HepG2 (cell line): ENCODE data around the gene ATE1. TPM values are rescaled to one million over a fixed set of nuclear protein-coding genes. Genes with fewer than 3 reads are reported as not detected.

Experiments
- ELF4 ChIP-seq: sonication (generic); formaldehyde crosslinking; IDR thresholded peaks from 2 replicates; pipeline ENCODE4 v1.5.0; 2020; ENCODE audit warnings: missing genetic modification reagents, mild to moderate bottlenecking, moderate library complexity, borderline replicate concordance
- FLYWCH1 ChIP-seq: sonication (generic); formaldehyde crosslinking; IDR thresholded peaks from 2 replicates; pipeline ENCODE4 v1.8.1; 2023; ENCODE audit warnings: mild to moderate bottlenecking, missing genetic modification reagents
- FOXK2 ChIP-seq: fragments of 450-650 bp; IDR thresholded peaks from 2 replicates; pipeline ENCODE4 v1.6.1; 2016
- FOXO4 ChIP-seq: sonication (generic); formaldehyde crosslinking; conservative IDR thresholded peaks from 2 replicates; pipeline ENCODE4 v1.8.1; 2023; ENCODE audit warnings: missing genetic modification reagents
- GABPB1 ChIP-seq: IDR thresholded peaks from 2 replicates; pipeline ENCODE4 v1.6.1; 2016; ENCODE audit warnings: mild to moderate bottlenecking, missing genetic modification reagents, moderate library complexity, missing compliant biosample characterization
- GATAD2A ChIP-seq: IDR thresholded peaks from 2 replicates; pipeline ENCODE4 v1.6.1; 2016
- HCFC1 ChIP-seq: fragments of 150-350 bp; IDR thresholded peaks from 2 replicates; pipeline ENCODE4 v1.6.1; 2014; ENCODE audit warnings: low read depth, low read length
- IRF1 ChIP-seq: sonication (generic); formaldehyde crosslinking; IDR thresholded peaks from 2 replicates; pipeline ENCODE4 v1.4.0; 2020; ENCODE audit warnings: low read depth, mild to moderate bottlenecking, missing genetic modification reagents
- KLF11 ChIP-seq: IDR thresholded peaks from 2 replicates; pipeline ENCODE4 v1.6.1; 2016; ENCODE audit warnings: missing compliant biosample characterization
- NCOA2 ChIP-seq: sonication (generic); formaldehyde crosslinking; IDR thresholded peaks from 2 replicates; pipeline ENCODE4 v1.8.0; 2022; ENCODE audit warnings: inconsistent platforms
- NR2F6 ChIP-seq, 2 experiments: IDR thresholded peaks; 2 replicates each; pipeline ENCODE4 v1.6.1; 2016; ENCODE audit warnings: antibody characterized with exemption in 1 of 2, mild to moderate bottlenecking in 1 of 2
- PBX2 ChIP-seq: IDR thresholded peaks from 2 replicates; pipeline ENCODE4 v1.6.1; 2016; ENCODE audit warnings: control low read depth
- PLRG1 ChIP-seq: fragments of 450-650 bp; conservative IDR thresholded peaks from 2 replicates; pipeline ENCODE4 v1.6.1; 2016
- PPARG ChIP-seq: conservative IDR thresholded peaks from 2 replicates; pipeline ENCODE4 v1.6.1; 2016; ENCODE audit warnings: missing biosample characterization, missing genetic modification reagents
- PRPF4 ChIP-seq: fragments of 200-400 bp; formaldehyde crosslinking; IDR thresholded peaks from 2 replicates; pipeline ENCODE4 v1.6.1; 2016; ENCODE audit warnings: low read length, low read depth; ENCODE audit not compliant: poor library complexity, severe bottlenecking
- SP2 ChIP-seq: sonication (generic); formaldehyde crosslinking; IDR thresholded peaks from 2 replicates; pipeline ENCODE4 v1.5.1; 2020; ENCODE audit warnings: mild to moderate bottlenecking, missing genetic modification reagents
- STAG1 ChIP-seq: sonication (generic); formaldehyde crosslinking; IDR thresholded peaks from 2 replicates; pipeline ENCODE4 v1.4.0; 2020; ENCODE audit warnings: missing genetic modification reagents
- TBL1XR1 ChIP-seq: fragments of 150-350 bp; IDR thresholded peaks from 2 replicates; pipeline ENCODE4 v1.6.1; 2014; ENCODE audit warnings: borderline replicate concordance, low read length; ENCODE audit not compliant: partially characterized antibody
- TCF12 ChIP-seq, 2 experiments: fragments of 450-650 bp in 1 of 2; sonication (generic) in 1 of 2; formaldehyde crosslinking in 1 of 2; IDR thresholded peaks; 2 replicates each; pipeline versions ENCODE4 v1.6.1 to v1.8.0; 2017 to 2022; ENCODE audit warnings: antibody characterized with exemption in 1 of 2, mild to moderate bottlenecking in 1 of 2, missing genetic modification reagents in 1 of 2, moderate library complexity in 1 of 2
- ZNF136 ChIP-seq: sonication (generic); formaldehyde crosslinking; IDR thresholded peaks from 2 replicates; pipeline ENCODE4 v1.8.1; 2022; ENCODE audit warnings: low read depth, mild to moderate bottlenecking, moderate library complexity, missing genetic modification reagents
- ZNF260 ChIP-seq: sonication (generic); formaldehyde crosslinking; IDR thresholded peaks from 2 replicates; pipeline ENCODE4 v1.4.0; 2020; ENCODE audit warnings: missing genetic modification reagents, low read depth, mild to moderate bottlenecking, borderline replicate concordance
- ZNF292 ChIP-seq: sonication (generic); formaldehyde crosslinking; IDR thresholded peaks from 2 replicates; pipeline ENCODE4 v1.8.1; 2022; ENCODE audit warnings: mild to moderate bottlenecking, low read depth, missing genetic modification reagents, borderline replicate concordance
- ZNF354B ChIP-seq: sonication (generic); formaldehyde crosslinking; IDR thresholded peaks from 2 replicates; pipeline ENCODE4 v1.8.0; 2022; ENCODE audit warnings: mild to moderate bottlenecking, missing genetic modification reagents
- ZNF382 ChIP-seq: sonication (generic); formaldehyde crosslinking; IDR thresholded peaks from 2 replicates; pipeline ENCODE4 v1.5.0; 2020; ENCODE audit warnings: missing genetic modification reagents, mild to moderate bottlenecking, borderline replicate concordance
- ZNF44 ChIP-seq: sonication (generic); formaldehyde crosslinking; IDR thresholded peaks from 2 replicates; pipeline ENCODE4 v1.5.1; 2020; ENCODE audit warnings: mild to moderate bottlenecking, missing genetic modification reagents
- ZNF441 ChIP-seq: sonication (generic); formaldehyde crosslinking; IDR thresholded peaks from 2 replicates; pipeline ENCODE4 v1.7.0; 2021; ENCODE audit warnings: missing genetic modification reagents, borderline replicate concordance
- ZSCAN31 ChIP-seq: sonication (generic); formaldehyde crosslinking; IDR thresholded peaks from 2 replicates; pipeline ENCODE4 v1.5.0; 2020; ENCODE audit warnings: low read depth, mild to moderate bottlenecking, missing genetic modification reagents
- polyA plus RNA-seq, 8 experiments: library from polyadenylated mRNA; depleted of rRNA in 3 of 8; stranded (reverse) in 7 of 8; unstranded in 1 of 8; fragments of >200 nt; fragmentation: Illumina TruSeq in 4 of 8; extraction: Trizol in 4 of 8; gene quantifications; 2 replicates each; pipeline versions ENCODE4 v1.2.1 to v1.2.3, GENCODE V29; 2011 to 2016; ENCODE audit warnings: low read depth in 4 of 8, missing spikeins in 1 of 8, mixed read lengths in 1 of 8; ENCODE audit not compliant: insufficient read depth in 1 of 8
- total RNA-seq, 5 experiments: library from RNA; depleted of rRNA; stranded (reverse); fragments of >200 nt; fragmentation: Illumina TruSeq; extraction: Trizol; gene quantifications; 2 replicates each; pipeline ENCODE4 v1.2.3, GENCODE V29; 2016; ENCODE audit warnings: low read depth in 1 of 5

Gene ATE1
- total and polyA plus RNA-seq, 2 of the 13 experiments (the other 11 are each of a cell fraction or from before 2014, with no cell fraction given) = 17.5 to 42.2 TPM

- TF ChIP-seq NCOA2 (CRISPR knock-in tag) (peak; percentile 40), IRF1 (CRISPR knock-in tag) (no peak), ZSCAN31 (CRISPR knock-in tag) (no peak; the same call in 1 of the 2 replicates), GATAD2A (CRISPR knock-in tag) (no peak), GABPB1 (peak; percentile 92), ZNF382 (CRISPR knock-in tag) (no peak), ZNF441 (CRISPR knock-in tag) (peak; percentile 15; the same call in 1 of the 2 replicates), TCF12 (IDR thresholded peaks at IDR 0.05) (no peak), TCF12 (CRISPR knock-in tag; IDR thresholded peaks at IDR 0.05) (no peak), PLRG1 (no peak), PBX2 (CRISPR knock-in tag) (no peak), SP2 (CRISPR knock-in tag) (no peak), PRPF4 (no peak), TBL1XR1 (no peak), ZNF354B (CRISPR knock-in tag) (no peak), STAG1 (CRISPR knock-in tag) (peak; percentile 10; the same call in 1 of the 2 replicates), FOXK2 (no peak), HCFC1 (peak; percentile 80), NR2F6 (IDR thresholded peaks at IDR 0.05) (no peak), NR2F6 (CRISPR knock-in tag; IDR thresholded peaks at IDR 0.05) (peak; percentile 35; the same call in 1 of the 2 replicates), FLYWCH1 (no peak), PPARG (CRISPR knock-in tag) (no peak), KLF11 (CRISPR knock-in tag) (no peak; the same call in 1 of the 2 replicates), ZNF292 (no peak), FOXO4 (CRISPR knock-in tag) (no peak), ZNF136 (no peak), ELF4 (no peak), ZNF44 (CRISPR knock-in tag) (no peak), ZNF260 (CRISPR knock-in tag) (no peak)
Observed at GRCh38 chr10:121927841-121928527, at the start of gene ATE1 (continued).
